A673 (cell line): Measurements from ENCODE around the gene TRIM59. TPM values are rescaled to one million over a fixed set of nuclear protein-coding genes. Genes with fewer than 3 reads are reported as not detected.

Experiments
- BruUV-seq: library from RNA; stranded (reverse); fragments of 400-500 nt; replicated peaks from 2 replicates; lab custom pipeline; 2021; lab: Mats Ljungman, UMichigan
- CTCF ChIA-PET: fragments of 300-600 bp; sonication (Branson Sonifier 250); formaldehyde crosslinking; loops from one replicate; lab custom pipeline; 2022; ENCODE audit warnings: antibody characterized with exemption; lab: Charles Lee
- POLR2A ChIA-PET: fragments of 300-600 bp; sonication (Branson Sonifier 250); formaldehyde crosslinking; loops from one replicate; lab custom pipeline; 2022; ENCODE audit warnings: antibody characterized with exemption; ENCODE audit not compliant: low non-redundant PET; lab: Charles Lee
- DNase-seq: peaks from one replicate; pipeline ENCODE4 v3.0.0-alpha.2; 2015; ENCODE audit warnings: low spot score
- H3K27ac ChIP-seq: fragments of 200-600 bp; sonication (generic); 2 replicates; pipeline ENCODE4 v1.5.1; 2016; ENCODE audit warnings: mixed run types, low read depth, mild to moderate bottlenecking, mixed read lengths, antibody characterized with exemption, low read length; ENCODE audit not compliant: poor library complexity, severe bottlenecking
- H3K27me3 ChIP-seq: fragments of 200-600 bp; sonication (generic); replicated peaks from 2 replicates; pipeline ENCODE4 v1.6.1; 2017; ENCODE audit warnings: mixed run types, low read depth, mild to moderate bottlenecking, mixed read lengths, antibody characterized with exemption, low read length; ENCODE audit not compliant: insufficient read depth, poor library complexity
- H3K36me3 ChIP-seq: fragments of 200-600 bp; sonication (generic); 2 replicates; pipeline ENCODE4 v1.6.1; 2016; ENCODE audit warnings: mixed run types, mild to moderate bottlenecking, mixed read lengths, antibody characterized with exemption, low read length; ENCODE audit not compliant: insufficient read depth, poor library complexity, severe bottlenecking
- H3K4me1 ChIP-seq: fragments of 200-600 bp; sonication (generic); 2 replicates; pipeline ENCODE4 v1.6.1; 2017; ENCODE audit warnings: mixed run types, mild to moderate bottlenecking, mixed read lengths, antibody characterized with exemption, low read length; ENCODE audit not compliant: insufficient read depth, poor library complexity, severe bottlenecking
- H3K4me3 ChIP-seq: fragments of 200-600 bp; sonication (generic); 2 replicates; pipeline ENCODE4 v1.5.1; 2016; ENCODE audit warnings: low read depth, mixed run types, mild to moderate bottlenecking, mixed read lengths, low read length; ENCODE audit not compliant: poor library complexity, severe bottlenecking
- H3K9me3 ChIP-seq: fragments of 200-600 bp; sonication (generic); 2 replicates; pipeline ENCODE4 v1.6.1; 2016; ENCODE audit warnings: mixed run types, low read depth, mild to moderate bottlenecking, mixed read lengths, antibody characterized with exemption, low read length; ENCODE audit not compliant: poor library complexity, severe bottlenecking
- EZH2 ChIP-seq: fragments of 200-600 bp; sonication (generic); IDR thresholded peaks from 2 replicates; pipeline ENCODE4 v1.6.1; 2017; ENCODE audit warnings: borderline replicate concordance, low read depth, mild to moderate bottlenecking, mixed read lengths, antibody characterized with exemption, low read length; ENCODE audit not compliant: poor library complexity, severe bottlenecking
- intact Hi-C: fragments of 100-400 bp; cut with micrococcal nuclease; formaldehyde crosslinking; loops from one replicate; pipeline ENCODE4 v1.10.0; 2022; ENCODE audit not compliant: unreplicated experiment
- total RNA-seq: library from RNA; stranded (reverse); gene quantifications from 2 replicates; pipeline ENCODE4 v1.2.3, GENCODE V29; 2021
- TF ChIP-seq, protein P1 (sequence below): fragments of 300-800, 200-600 bp; sonication (generic); conservative IDR thresholded peaks from 2 replicates; pipeline ENCODE4 v1.5.1; 2017; ENCODE audit warnings: low read depth, mild to moderate bottlenecking, antibody characterized with exemption, low read length, moderate library complexity, mixed read lengths

Gene TRIM59
- total RNA-seq, 1 experiment from 2014 or later = 15.3 TPM

DNA sequence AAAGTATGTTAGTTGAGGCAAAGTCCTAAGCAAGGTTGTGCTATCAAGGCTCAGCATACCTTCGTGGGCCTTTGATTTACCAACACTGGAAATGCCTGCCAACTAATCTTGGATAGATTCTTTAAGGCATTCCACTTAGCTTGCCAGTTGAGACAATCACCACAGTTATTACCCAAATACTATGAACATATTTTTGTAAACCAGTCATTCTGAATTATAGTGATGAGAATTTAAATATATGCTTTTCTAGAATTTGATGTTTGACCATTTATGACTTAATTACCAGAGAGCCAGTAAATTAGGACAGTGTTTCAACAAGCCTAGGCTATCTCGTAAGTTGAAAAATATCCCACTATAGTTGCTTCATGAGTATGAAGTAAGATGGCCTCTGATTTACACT, 15.5 kb downstream of the TRIM59 start:
- intact Hi-C loops = loop anchor here (10.0 kb wide), 1 partner anchor 991 kb away; no protein-coding TSS in a partner anchor
- POLR2A ChIA-PET = interaction anchor here (0.6 kb wide), 1 partner anchor 56 kb away, joined by 10 read pairs; no protein-coding TSS in a partner anchor

DNA sequence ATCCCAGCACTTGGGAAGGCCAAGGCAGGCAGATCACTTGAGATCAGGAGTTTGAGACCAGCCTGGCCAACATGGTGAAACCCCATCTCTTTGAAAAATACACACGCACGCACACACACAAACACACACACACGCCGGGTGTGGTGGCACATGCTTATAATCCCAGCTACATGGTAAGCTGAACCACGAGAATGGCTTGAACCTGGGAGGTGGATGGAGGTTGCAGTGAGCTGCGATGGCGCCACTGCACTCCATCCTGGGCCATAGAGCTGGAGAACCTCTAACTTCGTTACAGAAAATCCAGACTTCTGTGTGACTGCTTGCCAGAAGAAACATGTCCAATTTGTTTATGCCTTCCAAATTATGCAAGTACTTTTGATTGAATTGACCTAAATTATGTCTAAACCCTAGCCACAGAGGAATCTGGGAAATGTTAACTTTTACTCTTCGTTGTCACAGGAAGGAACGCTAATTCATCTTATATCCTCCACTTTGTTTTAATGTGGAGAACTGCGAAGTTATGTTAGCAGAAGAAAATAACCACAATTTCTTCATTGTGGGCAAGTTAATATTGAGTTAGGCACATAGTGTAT, 21.7 kb downstream of the TRIM59 start:
- Histone ChIP-seq H3K4me3 (no peak overlapping the region), H3K36me3 (peaks cover 100% of the 10 kb centered on the region), H3K27me3 (no peaks in the 10 kb centered on the region), H3K4me1 (no peaks in the 10 kb centered on the region), H3K9me3 (no peaks in the 10 kb centered on the region), H3K27ac (no peak overlapping the region)
- intact Hi-C loops = no loop called here
- BruUV-seq = no TSS peak
- TF ChIP-seq EZH2 = no peak
- TF ChIP-seq, protein P1, sequence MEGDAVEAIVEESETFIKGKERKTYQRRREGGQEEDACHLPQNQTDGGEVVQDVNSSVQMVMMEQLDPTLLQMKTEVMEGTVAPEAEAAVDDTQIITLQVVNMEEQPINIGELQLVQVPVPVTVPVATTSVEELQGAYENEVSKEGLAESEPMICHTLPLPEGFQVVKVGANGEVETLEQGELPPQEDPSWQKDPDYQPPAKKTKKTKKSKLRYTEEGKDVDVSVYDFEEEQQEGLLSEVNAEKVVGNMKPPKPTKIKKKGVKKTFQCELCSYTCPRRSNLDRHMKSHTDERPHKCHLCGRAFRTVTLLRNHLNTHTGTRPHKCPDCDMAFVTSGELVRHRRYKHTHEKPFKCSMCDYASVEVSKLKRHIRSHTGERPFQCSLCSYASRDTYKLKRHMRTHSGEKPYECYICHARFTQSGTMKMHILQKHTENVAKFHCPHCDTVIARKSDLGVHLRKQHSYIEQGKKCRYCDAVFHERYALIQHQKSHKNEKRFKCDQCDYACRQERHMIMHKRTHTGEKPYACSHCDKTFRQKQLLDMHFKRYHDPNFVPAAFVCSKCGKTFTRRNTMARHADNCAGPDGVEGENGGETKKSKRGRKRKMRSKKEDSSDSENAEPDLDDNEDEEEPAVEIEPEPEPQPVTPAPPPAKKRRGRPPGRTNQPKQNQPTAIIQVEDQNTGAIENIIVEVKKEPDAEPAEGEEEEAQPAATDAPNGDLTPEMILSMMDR = no peak
- POLR2A ChIA-PET = no interaction called here
- DNase-seq = no peak
- CTCF ChIA-PET = no interaction called here

More for the DNA sequence above, 15.5 kb downstream of the TRIM59 start:
- Histone ChIP-seq H3K27ac (no peak overlapping the region), H3K9me3 (no peaks in the 10 kb centered on the region), H3K27me3 (no peaks in the 10 kb centered on the region), H3K4me1 (no peaks in the 10 kb centered on the region), H3K4me3 (no peak overlapping the region), H3K36me3 (peaks cover 90% of the 10 kb centered on the region)
- CTCF ChIA-PET = no interaction called here
- no peak for DNase-seq
- TF ChIP-seq, protein P1 = no peak
- TF ChIP-seq EZH2 = no peak
- BruUV-seq = no TSS peak

DNA sequence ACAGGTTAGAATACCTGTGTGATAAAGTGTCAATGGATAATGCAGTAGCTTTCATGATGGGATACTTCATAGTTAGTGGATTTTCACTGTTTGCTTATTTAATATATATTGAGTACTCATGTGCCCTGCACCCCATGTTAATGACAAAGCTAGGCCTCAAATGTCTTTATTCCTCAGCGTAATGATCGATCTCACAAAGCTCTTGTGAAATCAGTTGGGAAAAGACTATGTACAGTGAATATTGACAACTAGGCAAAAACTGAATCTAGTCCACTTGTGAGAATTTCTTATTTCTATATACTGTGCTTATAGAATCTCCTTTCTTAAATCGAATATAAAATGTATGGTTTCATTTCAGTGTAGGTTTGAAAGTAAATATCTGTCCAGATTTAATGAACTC, 32.3 kb downstream of the TRIM59 start:
- no peak for DNase-seq
- no peak overlapping the region for H3K4me3 ChIP-seq
- no peaks in the 10 kb centered on the region for H3K27me3 ChIP-seq
- no TSS peak for BruUV-seq
- CTCF ChIA-PET = no interaction called here
- peaks cover 100% of the 10 kb centered on the region for H3K36me3 ChIP-seq
- no peak for TF ChIP-seq EZH2
- TF ChIP-seq, protein P1 = no peak
- H3K4me1 ChIP-seq = no peaks in the 10 kb centered on the region
- POLR2A ChIA-PET = no interaction called here
- H3K9me3 ChIP-seq = no peaks in the 10 kb centered on the region
- intact Hi-C loops = no loop called here
- H3K27ac ChIP-seq = no peak overlapping the region
